K562 (cell line): ENCODE measurements around the gene UHMK1. TPM values are rescaled to one million over a fixed set of nuclear protein-coding genes. Genes with fewer than 3 reads are reported as not detected.

Source experiments
- ATAC-seq: fragments of 200-7000 bp; cut with Tn5 transposase; 3 replicates; pipeline ENCODE4 v1.9.1; 2020; ENCODE audit warnings: moderate library complexity
- BruUV-seq: library from RNA; stranded (reverse); fragments of 400-500 nt; replicated peaks from 2 replicates; lab custom pipeline; 2021; lab: Mats Ljungman, UMichigan
- CTCF ChIA-PET: fragments of 300-600 bp; formaldehyde crosslinking; extraction: SDS; loops from one replicate; lab custom pipeline; 2021; ENCODE audit warnings: low intra/inter-chr PET ratio; lab: Yijun Ruan, JAX
- POLR2A ChIA-PET: fragments of 300-600, 350-650 bp; sonication (Branson Sonifier 250); formaldehyde crosslinking; extraction: SDS; loops from one replicate; lab custom pipeline; 2021; ENCODE audit warnings: antibody characterized with exemption, inconsistent platforms; lab: Yijun Ruan, JAX
- DNase-seq, 4 experiments: peaks; one replicate each; pipeline versions ENCODE4 v3.0.0 to v3.0.0-alpha.2; 2011 to 2018; ENCODE audit warnings: low spot score in 3 of 4, mixed read lengths in 3 of 4; ENCODE audit errors: extremely low read depth in 1 of 4
- FAIRE-seq: peaks from 2 replicates; lab custom pipeline; 2011; peaks lifted over from hg19 to GRCh38; lab: Jason Lieb, UNC
- H2AFZ ChIP-seq: 2 replicates; pipeline ENCODE4 v1.6.0; 2011; ENCODE audit warnings: low read depth, low read length, control low read depth, inconsistent platforms
- H3K27ac ChIP-seq: fragments of 200-600 bp; 3 replicates; pipeline ENCODE4 v1.8.0; 2011; ENCODE audit warnings: low read depth, mild to moderate bottlenecking, control low read depth, inconsistent platforms, low read length, moderate library complexity, mixed read lengths; ENCODE audit errors: extremely low read depth
- H3K27me3 ChIP-seq, 2 experiments: fragments of 300-600 bp in 1 of 2; 2 replicates in 1 of 2; 3 replicates in 1 of 2; pipeline versions ENCODE4 v1.6.0 to v1.8.0; 2011; ENCODE audit warnings: inconsistent platforms in 2 of 2, low read length in 2 of 2, mild to moderate bottlenecking in 1 of 2, mixed read lengths in 1 of 2, moderate library complexity in 1 of 2; ENCODE audit not compliant: control insufficient read depth in 2 of 2, insufficient read depth in 2 of 2
- H3K36me3 ChIP-seq: fragments of 300-600 bp; 3 replicates; pipeline ENCODE4 v1.8.0; 2011; ENCODE audit warnings: mild to moderate bottlenecking, low read length, inconsistent platforms; ENCODE audit not compliant: control insufficient read depth, insufficient read depth
- H3K4me1 ChIP-seq, 2 experiments: fragments of 200-600 bp in 1 of 2; replicated peaks in 1 of 2; 2 replicates in 1 of 2; 3 replicates in 1 of 2; pipeline versions ENCODE4 v1.5.1 to v1.8.0; 2011; ENCODE audit warnings: inconsistent platforms in 2 of 2, low read length in 2 of 2, mild to moderate bottlenecking in 1 of 2, mixed read lengths in 1 of 2, moderate library complexity in 1 of 2; ENCODE audit not compliant: control insufficient read depth in 2 of 2, insufficient read depth in 2 of 2
- H3K4me2 ChIP-seq: 2 replicates; pipeline ENCODE4 v1.6.1; 2011; ENCODE audit warnings: low read length, control low read depth, inconsistent platforms, mixed read lengths; ENCODE audit not compliant: insufficient read depth
- H3K4me3 ChIP-seq: fragments of 200-600 bp; sonication (generic), shearing (Covaris generic); 2 replicates; pipeline ENCODE4 v1.5.1; 2016; ENCODE audit warnings: control low read depth, inconsistent platforms
- H3K79me2 ChIP-seq: fragments of 200-600 bp; 3 replicates; pipeline ENCODE4 v1.8.0; 2011; ENCODE audit warnings: low read length, inconsistent platforms; ENCODE audit not compliant: control insufficient read depth, insufficient read depth
- H3K9ac ChIP-seq, 2 experiments: 2 replicates each; pipeline versions ENCODE4 v1.6.0 to v1.6.1; 2011; ENCODE audit warnings: low read depth in 2 of 2, low read length in 2 of 2, control low read depth in 1 of 2, inconsistent platforms in 1 of 2, mild to moderate bottlenecking in 1 of 2, mixed read lengths in 1 of 2; ENCODE audit not compliant: insufficient read depth in 1 of 2
- H3K9me1 ChIP-seq: one replicate; pipeline ENCODE4 v1.6.0; 2011; ENCODE audit warnings: inconsistent platforms, mild to moderate bottlenecking, low read length, moderate library complexity; ENCODE audit not compliant: control insufficient read depth, insufficient read depth
- H3K9me3 ChIP-seq: replicated peaks from 2 replicates; pipeline ENCODE4 v1.5.1; 2011; ENCODE audit warnings: low read depth, low read length, inconsistent platforms; ENCODE audit not compliant: control insufficient read depth, insufficient read depth
- H4K20me1 ChIP-seq: replicated peaks from 2 replicates; pipeline ENCODE4 v1.6.1; 2011; ENCODE audit warnings: low read length, inconsistent platforms, mixed read lengths; ENCODE audit not compliant: control insufficient read depth, insufficient read depth
- COPS2 ChIP-seq: fragments of 450-650 bp; conservative IDR thresholded peaks from 2 replicates; pipeline ENCODE4 v1.6.1; 2016; ENCODE audit warnings: mild to moderate bottlenecking, moderate library complexity
- HLTF ChIP-seq: fragments of 450-650 bp; IDR thresholded peaks from 2 replicates; pipeline ENCODE4 v1.6.1; 2016
- HMGN3 ChIP-seq: IDR thresholded peaks from 2 replicates; pipeline ENCODE4 v1.6.1; 2011; ENCODE audit warnings: borderline replicate concordance, low read depth, mild to moderate bottlenecking, mixed read lengths, low read length; ENCODE audit not compliant: insufficient read length; ENCODE audit errors: extremely low read depth
- HOXB6 ChIP-seq: fragments of 250-450 bp; sonication (Bioruptor Pico); IDR thresholded peaks from 2 replicates; pipeline ENCODE4 v1.5.1; 2022; ENCODE audit warnings: mild to moderate bottlenecking, borderline replicate concordance
- KAT7 ChIP-seq: sonication (generic); formaldehyde crosslinking; IDR thresholded peaks from 2 replicates; pipeline ENCODE4 v1.8.0; 2022; ENCODE audit warnings: missing genetic modification reagents, mild to moderate bottlenecking, borderline replicate concordance
- KAT8 ChIP-seq: fragments of 450-650 bp; IDR thresholded peaks from 2 replicates; pipeline ENCODE4 v1.6.1; 2016; ENCODE audit warnings: low read depth, mild to moderate bottlenecking
- KLF1 ChIP-seq: fragments of 450-650 bp; IDR thresholded peaks from 2 replicates; pipeline ENCODE4 v1.6.1; 2016; ENCODE audit warnings: missing genetic modification characterization, missing compliant biosample characterization
- NR2F6 ChIP-seq: fragments of 450-650 bp; formaldehyde crosslinking; IDR thresholded peaks from 2 replicates; pipeline ENCODE4 v1.4.0; 2020; ENCODE audit warnings: mild to moderate bottlenecking
- RBM39 ChIP-seq: fragments of 200-400 bp; formaldehyde crosslinking; optimal IDR thresholded peaks from 2 replicates; pipeline ENCODE3; 2018; ENCODE audit warnings: low read depth, low read length
- SIN3A ChIP-seq, 2 experiments: fragments of 150-350 bp in 1 of 2; IDR thresholded peaks; 2 replicates each; pipeline ENCODE4 v1.6.1; 2011 to 2016; ENCODE audit warnings: borderline replicate concordance in 2 of 2, low read depth in 2 of 2, low read length in 2 of 2, mild to moderate bottlenecking in 2 of 2, moderate library complexity in 2 of 2; ENCODE audit not compliant: control insufficient read depth in 1 of 2
- SIX5 ChIP-seq, 2 experiments: IDR thresholded peaks; 2 replicates each; pipeline ENCODE4 v1.6.1; 2011; ENCODE audit warnings: low read length in 2 of 2, borderline replicate concordance in 1 of 2, low read depth in 1 of 2, mild to moderate bottlenecking in 1 of 2, moderate library complexity in 1 of 2; ENCODE audit not compliant: insufficient read depth in 1 of 2
- SNIP1 ChIP-seq: fragments of 450-650 bp; IDR thresholded peaks from 2 replicates; pipeline ENCODE4 v1.7.1; 2017; ENCODE audit warnings: low read depth, mild to moderate bottlenecking
- ZNF23 ChIP-seq: fragments of 250-450 bp; sonication (Bioruptor Pico); IDR thresholded peaks from 2 replicates; pipeline ENCODE4 v1.4.0; 2020; ENCODE audit warnings: mild to moderate bottlenecking
- ZNF316 ChIP-seq: fragments of 450-650 bp; IDR thresholded peaks from 2 replicates; pipeline ENCODE4 v1.6.1; 2016
- WGBS: fragments of 100-300 bp; shearing (Covaris generic); methylation state at CpG from one replicate; pipeline ENCODE4 v1.1.6; 2016; ENCODE audit warnings: low coverage, mixed read lengths; ENCODE audit not compliant: insufficient coverage; ENCODE audit errors: missing lambda C conversion rate; 5-methylcytosine and 5-hydroxymethylcytosine counted together
- in situ Hi-C: fragments of 300-500 bp; cut with MboI; formaldehyde crosslinking; loops from 4 replicates; pipeline ENCODE4 v1.15.0; 2018; ENCODE audit warnings: inconsistent platforms, mixed read lengths
- intact Hi-C: fragments of 100-400 bp; cut with micrococcal nuclease; formaldehyde crosslinking; loops from 2 replicates; pipeline ENCODE4 v1.14.2; 2022
- polyA plus RNA-seq, 8 experiments: library from polyadenylated mRNA; depleted of rRNA in 4 of 8; stranded (reverse) in 5 of 8; unstranded in 3 of 8; fragments of >200 nt; fragmentation: Nextera tagmentation in 2 of 8; fragmentation: Illumina TruSeq in 1 of 8; extraction: Ambion mirVana in 2 of 8; extraction: Trizol in 1 of 8; gene quantifications; 2 replicates each; pipeline versions ENCODE4 v1.2.1 to v1.2.3, GENCODE V29; 2011 to 2014; ENCODE audit warnings: inconsistent platforms in 1 of 8, missing spikeins in 1 of 8
- total RNA-seq, 7 experiments: library from RNA; depleted of rRNA in 6 of 7; stranded (reverse); fragments of >200 nt in 6 of 7; fragmentation: Illumina TruSeq in 2 of 7; extraction: Trizol in 2 of 7; gene quantifications; 2 replicates each; pipeline versions ENCODE4 v1.2.1 to v1.2.3, GENCODE V29; 2011 to 2021; ENCODE audit warnings: low replicate concordance in 1 of 7
- TF ChIP-seq, protein P1 (sequence below), 2 experiments: fragments of 450-650 bp; IDR thresholded peaks; 2 replicates each; pipeline ENCODE4 v1.6.1; 2016
- TF ChIP-seq, protein P2 (sequence below): fragments of 450-650 bp; IDR thresholded peaks from 2 replicates; pipeline ENCODE4 v1.6.1; 2018; ENCODE audit warnings: mild to moderate bottlenecking, low read depth; ENCODE audit not compliant: partially characterized antibody
- TF ChIP-seq, protein P3 (sequence below), 3 experiments: fragments of 200-800 bp in 1 of 3; fragments of 250-450 bp in 1 of 3; fragments of 450-650 bp in 1 of 3; sonication (Bioruptor Pico) in 1 of 3; sonication (Bioruptor generic) in 1 of 3; formaldehyde crosslinking in 1 of 3; IDR thresholded peaks; 2 replicates each; pipeline versions ENCODE4 v1.6.1 to v1.8.0; 2016 to 2022; ENCODE audit warnings: mild to moderate bottlenecking in 2 of 3, missing genetic modification characterization in 2 of 3, missing compliant biosample characterization in 1 of 3, moderate library complexity in 1 of 3

UHMK1 gene
- total and polyA plus RNA-seq, 9 of the 15 experiments (the other 6 are each of a cell fraction or from before 2014, with no cell fraction given) = 13.1 to 72.4 (median 38.3) TPM

DNA sequence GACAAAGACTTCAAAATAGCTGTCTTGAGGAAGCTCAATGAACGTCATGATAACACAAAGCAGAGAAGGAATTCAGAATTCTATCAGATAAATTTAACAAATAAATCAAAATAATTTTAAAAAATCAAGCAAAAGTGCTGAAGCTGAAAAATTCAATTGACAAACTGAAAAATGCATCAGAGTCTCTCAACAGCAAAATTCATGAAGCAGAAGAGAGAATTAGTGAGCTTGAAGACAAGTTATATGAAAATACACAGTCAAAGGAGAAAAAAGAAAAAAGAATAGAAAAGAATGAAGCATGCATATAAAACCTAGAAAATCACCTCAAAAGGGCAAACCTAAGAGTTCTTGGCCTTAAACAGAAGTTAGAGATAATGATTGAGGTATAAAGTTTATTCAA, 21.0 kb upstream of the UHMK1 start:
- H3K4me3 ChIP-seq = no peak overlapping the region
- H3K79me2 ChIP-seq = no peaks in the 10 kb centered on the region
- no peak overlapping the region for H3K9ac ChIP-seq
- H2AFZ ChIP-seq = no peak overlapping the region
- H3K27me3 ChIP-seq = no peaks in the 10 kb centered on the region
- BruUV-seq = no TSS peak
- no peak overlapping the region for H3K4me2 ChIP-seq
- CTCF ChIA-PET = no interaction called here
- FAIRE-seq = no peak
- H3K27ac ChIP-seq = no peak overlapping the region
- H4K20me1 ChIP-seq = no peaks in the 10 kb centered on the region
- intact Hi-C loops (no loop called here), in situ Hi-C loops (no loop called here)
- H3K36me3 ChIP-seq = no peaks in the 10 kb centered on the region
- DNase-seq = no peak
- WGBS = 3% methylated on average over 1 of the region's 1 CpG
- H3K4me1 ChIP-seq = no peaks in the 10 kb centered on the region
- H3K9me3 ChIP-seq = peaks cover 19% of the 10 kb centered on the region
- POLR2A ChIA-PET = no interaction called here
- H3K9me1 ChIP-seq = no peaks in the 10 kb centered on the region
- ATAC-seq = no peak
- TF ChIP-seq KAT8 (no peak), KAT7 (CRISPR knock-in tag) (no peak), NR2F6 (CRISPR knock-in tag) (no peak), SIN3A (IDR thresholded peaks at IDR 0.05; ENCODE audit: borderline replicate concordance in 2 of 2, control insufficient read depth in 1 of 2, low read depth in 2 of 2, low read length in 2 of 2) (no peak), SIX5 (IDR thresholded peaks at IDR 0.05; ENCODE audit: borderline replicate concordance in 1 of 2, insufficient read depth in 1 of 2, low read depth in 1 of 2, low read length in 2 of 2) (no peak), HMGN3 (no peak), HLTF (peak; percentile 92; the same call in 1 of the 2 replicates), ZNF23 (CRISPR knock-in tag) (no peak), SNIP1 (0 out of 2 replicates have a peak, but pooled peaks have one; percentile 11), COPS2 (no peak), KLF1 (tag) (no peak), RBM39 (no peak), ZNF316 (peak; percentile 52; the same call in 1 of the 2 replicates), HOXB6 (no peak)
- TF ChIP-seq, protein P1, sequence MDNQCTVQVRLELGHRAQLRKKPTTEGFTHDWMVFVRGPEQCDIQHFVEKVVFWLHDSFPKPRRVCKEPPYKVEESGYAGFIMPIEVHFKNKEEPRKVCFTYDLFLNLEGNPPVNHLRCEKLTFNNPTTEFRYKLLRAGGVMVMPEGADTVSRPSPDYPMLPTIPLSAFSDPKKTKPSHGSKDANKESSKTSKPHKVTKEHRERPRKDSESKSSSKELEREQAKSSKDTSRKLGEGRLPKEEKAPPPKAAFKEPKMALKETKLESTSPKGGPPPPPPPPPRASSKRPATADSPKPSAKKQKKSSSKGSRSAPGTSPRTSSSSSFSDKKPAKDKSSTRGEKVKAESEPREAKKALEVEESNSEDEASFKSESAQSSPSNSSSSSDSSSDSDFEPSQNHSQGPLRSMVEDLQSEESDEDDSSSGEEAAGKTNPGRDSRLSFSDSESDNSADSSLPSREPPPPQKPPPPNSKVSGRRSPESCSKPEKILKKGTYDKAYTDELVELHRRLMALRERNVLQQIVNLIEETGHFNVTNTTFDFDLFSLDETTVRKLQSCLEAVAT (IDR thresholded peaks at IDR 0.05) = peak in 1 of 2 experiments; percentile 49; a peak in 1 of 4 replicates
- TF ChIP-seq, protein P2, sequence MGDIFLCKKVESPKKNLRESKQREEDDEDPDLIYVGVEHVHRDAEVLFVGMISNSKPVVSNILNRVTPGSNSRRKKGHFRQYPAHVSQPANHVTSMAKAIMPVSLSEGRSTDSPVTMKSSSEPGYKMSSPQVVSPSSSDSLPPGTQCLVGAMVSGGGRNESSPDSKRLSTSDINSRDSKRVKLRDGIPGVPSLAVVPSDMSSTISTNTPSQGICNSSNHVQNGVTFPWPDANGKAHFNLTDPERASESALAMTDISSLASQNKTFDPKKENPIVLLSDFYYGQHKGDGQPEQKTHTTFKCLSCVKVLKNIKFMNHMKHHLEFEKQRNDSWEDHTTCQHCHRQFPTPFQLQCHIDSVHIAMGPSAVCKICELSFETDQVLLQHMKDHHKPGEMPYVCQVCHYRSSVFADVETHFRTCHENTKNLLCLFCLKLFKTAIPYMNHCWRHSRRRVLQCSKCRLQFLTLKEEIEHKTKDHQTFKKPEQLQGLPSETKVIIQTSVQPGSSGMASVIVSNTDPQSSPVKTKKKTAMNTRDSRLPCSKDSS = peak; percentile 98
- TF ChIP-seq, protein P3, sequence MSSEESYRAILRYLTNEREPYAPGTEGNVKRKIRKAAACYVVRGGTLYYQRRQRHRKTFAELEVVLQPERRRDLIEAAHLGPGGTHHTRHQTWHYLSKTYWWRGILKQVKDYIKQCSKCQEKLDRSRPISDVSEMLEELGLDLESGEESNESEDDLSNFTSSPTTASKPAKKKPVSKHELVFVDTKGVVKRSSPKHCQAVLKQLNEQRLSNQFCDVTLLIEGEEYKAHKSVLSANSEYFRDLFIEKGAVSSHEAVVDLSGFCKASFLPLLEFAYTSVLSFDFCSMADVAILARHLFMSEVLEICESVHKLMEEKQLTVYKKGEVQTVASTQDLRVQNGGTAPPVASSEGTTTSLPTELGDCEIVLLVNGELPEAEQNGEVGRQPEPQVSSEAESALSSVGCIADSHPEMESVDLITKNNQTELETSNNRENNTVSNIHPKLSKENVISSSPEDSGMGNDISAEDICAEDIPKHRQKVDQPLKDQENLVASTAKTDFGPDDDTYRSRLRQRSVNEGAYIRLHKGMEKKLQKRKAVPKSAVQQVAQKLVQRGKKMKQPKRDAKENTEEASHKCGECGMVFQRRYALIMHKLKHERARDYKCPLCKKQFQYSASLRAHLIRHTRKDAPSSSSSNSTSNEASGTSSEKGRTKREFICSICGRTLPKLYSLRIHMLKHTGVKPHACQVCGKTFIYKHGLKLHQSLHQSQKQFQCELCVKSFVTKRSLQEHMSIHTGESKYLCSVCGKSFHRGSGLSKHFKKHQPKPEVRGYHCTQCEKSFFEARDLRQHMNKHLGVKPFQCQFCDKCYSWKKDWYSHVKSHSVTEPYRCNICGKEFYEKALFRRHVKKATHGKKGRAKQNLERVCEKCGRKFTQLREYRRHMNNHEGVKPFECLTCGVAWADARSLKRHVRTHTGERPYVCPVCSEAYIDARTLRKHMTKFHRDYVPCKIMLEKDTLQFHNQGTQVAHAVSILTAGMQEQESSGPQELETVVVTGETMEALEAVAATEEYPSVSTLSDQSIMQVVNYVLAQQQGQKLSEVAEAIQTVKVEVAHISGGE (CRISPR knock-in tag; IDR thresholded peaks at IDR 0.05) = no peak
